ENCODE measurements around the gene RCC2.
"Not testable (repeated sequence)": the region's sequence is repeated elsewhere in the genome, so short reads cannot be mapped to it uniquely, and the experiment has no call there.

The RCC2 gene

DNA sequence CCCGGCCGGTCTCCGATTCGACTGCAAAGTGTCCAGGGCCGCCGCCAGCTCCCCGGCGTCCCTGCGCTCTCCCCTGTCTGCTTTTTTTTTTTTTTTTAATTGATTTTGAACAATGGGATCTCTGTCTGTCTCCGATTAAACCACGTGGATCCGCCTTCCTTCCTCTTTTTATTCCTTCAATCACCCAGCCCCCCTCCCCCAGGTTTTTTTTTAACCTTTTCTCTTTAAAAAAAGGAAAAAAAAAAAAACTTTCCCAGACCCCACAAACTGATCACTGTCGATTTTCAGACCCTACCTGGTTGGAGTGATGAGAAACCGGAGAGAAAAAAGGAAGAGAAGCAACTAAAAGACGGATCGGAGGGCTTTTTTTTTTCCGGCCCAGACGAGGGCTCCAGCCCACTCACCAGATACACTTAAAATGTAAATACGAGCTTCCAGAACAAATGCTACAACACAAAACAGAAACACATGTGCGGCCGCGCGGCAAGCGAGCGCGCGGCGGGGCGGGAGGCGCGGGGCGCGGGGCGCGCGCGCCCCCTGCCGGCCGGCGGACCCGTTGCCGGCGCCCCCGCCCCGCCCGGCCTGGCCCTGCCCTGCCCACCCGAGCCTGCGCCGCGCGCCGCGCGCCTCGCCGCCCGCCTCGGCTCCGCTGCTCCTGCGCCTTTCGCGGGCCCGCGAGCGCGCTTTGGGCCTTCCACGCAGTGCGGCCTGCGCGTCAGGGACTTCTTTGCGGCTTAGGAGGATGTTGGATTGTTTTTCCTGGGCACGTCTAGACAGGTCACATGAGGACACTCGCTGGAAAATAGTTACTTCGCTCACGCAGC, at the start of gene RCC2:
RCC2 (minus strand) TSS at position 428 of the 824 bp plus-strand sequence. CDS start 1,163 bp downstream, outside the sequence.
- DNase-seq (ENCODE audit: low spot score): peak; percentile 95

DNA sequence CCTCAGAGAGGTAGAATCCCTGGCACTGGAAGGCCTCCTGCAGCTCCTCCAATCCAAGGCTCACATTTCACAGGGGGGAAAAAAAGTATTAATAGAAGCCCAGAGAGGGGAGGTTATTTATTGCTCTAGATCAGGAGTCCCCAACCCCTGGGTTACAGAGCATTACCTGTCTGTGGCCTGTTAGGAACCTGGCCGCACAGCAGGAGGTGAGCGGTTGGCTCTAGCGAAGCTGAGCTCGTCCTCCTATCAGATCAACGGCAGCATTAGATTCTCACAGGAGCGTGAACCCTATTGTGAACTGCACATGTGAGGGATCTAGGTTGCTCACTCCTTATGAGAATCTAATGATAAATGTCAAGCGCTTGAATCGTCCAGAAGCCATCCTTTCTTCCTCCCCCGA, 46.8 kb upstream of the RCC2 start:
- DNase-seq (ENCODE audit: low spot score): no peak

DNA sequence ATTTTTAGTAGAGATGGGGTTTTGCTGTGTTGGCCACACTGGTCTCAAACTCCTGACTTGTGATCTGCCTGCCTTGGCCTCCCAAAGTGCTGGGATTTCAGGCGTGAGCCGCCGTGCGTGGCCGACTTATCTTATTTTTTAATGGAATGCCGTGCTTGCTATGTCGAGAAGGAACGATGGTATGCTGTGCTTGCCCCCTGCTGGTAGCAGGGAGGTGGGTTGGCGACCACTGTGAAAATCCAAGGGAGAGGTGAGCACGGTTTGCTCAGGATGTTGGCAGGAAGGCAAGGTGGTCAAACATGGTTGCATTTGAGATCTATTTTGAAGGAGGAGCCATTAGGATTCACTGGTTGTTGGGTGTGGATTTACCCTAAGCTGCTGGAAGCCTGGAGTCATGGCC, 45.8 kb upstream of the RCC2 start:
- DNase-seq (ENCODE audit: low spot score): no peak

DNA sequence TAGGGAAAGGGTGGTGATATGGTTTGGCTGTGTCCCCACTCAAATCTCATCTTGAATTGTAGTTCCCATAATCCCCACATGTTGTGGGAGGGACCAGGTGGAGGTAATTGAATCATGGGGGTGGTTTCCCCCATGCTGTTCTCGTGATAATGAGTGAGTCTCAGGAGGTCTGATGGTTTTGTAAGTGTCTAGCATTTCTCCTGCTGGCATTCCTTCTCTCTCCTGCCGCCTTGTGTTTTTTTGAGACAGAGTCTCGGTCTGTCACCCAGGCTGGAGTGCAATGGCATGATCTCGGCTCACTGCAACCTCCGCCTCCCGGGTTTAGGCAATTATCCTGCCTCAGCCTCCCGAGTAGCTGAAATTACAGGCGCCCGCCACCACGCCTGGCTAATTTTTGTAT, 42.5 kb upstream of the RCC2 start:
- not testable (repeated sequence) for DNase-seq (ENCODE audit: low spot score)

DNA sequence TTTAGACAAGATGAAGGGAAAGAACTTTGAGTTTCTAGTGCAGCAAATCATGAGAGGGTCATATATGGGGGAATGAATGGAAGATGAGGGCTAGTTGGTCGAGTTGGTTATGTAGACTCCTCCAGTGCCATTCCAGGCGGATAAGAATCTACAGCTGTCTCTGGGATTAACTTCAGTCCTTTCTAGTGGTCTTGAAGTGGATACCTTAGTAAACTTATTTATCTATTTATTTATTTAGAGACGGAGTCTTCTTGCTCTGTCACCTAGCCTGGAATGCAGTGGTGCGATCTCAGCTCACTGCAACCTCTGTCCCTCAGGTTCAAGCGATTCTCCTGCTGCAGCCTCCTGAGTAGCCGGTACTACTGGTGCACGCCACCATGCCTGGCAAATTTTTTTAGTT, 41.4 kb upstream of the RCC2 start:
- no peak for DNase-seq (ENCODE audit: low spot score)

DNA sequence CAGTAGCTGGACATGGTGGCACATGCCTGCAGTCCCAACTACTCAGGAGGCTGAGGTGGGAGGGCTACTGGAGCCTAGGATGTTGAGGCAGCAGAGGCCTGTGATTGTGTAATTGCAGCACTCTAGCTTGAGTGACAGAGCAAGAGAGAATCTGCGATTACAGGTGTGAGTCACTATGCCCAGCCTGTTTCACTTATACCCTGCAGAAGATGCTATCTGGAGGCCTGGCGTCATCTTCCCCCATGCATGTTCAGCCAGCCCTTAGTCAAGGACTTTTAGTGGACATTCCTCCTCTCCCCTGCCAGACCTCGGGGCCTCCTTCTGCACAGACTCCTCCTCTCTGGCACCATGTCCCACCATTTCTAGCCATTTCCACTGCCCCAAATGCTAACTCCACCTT, 36.3 kb upstream of the RCC2 start:
- peak; percentile 77 for DNase-seq (ENCODE audit: low spot score)

DNA sequence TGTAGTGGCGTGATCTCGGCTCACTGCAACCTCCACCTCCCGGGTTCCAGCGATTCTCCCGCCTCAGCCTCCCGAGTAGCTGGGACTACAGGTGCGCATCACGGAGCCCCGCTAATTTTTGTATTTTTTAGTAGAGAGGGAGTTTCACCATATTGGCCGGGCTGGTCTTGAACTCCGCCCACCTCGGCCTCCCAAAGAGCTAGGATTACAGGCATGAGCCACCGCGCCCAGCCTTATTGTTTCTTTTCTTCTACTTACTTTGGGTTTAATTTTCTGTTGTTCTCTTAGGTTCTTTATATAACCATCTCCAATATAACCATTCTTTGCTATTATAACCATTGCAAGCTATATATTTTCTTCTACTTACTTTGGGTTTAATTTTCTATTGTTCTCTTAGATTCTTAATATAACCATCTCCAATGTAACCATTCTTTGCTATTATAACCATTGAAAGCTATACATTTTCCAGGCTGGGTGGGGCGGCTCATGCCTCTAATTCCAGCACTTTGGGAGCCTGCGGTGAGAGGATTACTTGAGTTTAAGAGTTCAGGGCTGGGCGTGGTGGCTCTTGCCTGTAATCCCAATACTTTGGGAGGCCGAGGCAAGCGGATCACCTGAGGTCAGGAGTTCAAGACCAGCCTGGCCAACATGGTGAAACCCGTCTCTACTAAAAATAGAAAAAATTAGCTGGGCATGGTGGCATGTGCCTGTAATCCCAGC, 35.5 kb upstream of the RCC2 start:
- DNase-seq (ENCODE audit: low spot score): not testable (repeated sequence)

DNA sequence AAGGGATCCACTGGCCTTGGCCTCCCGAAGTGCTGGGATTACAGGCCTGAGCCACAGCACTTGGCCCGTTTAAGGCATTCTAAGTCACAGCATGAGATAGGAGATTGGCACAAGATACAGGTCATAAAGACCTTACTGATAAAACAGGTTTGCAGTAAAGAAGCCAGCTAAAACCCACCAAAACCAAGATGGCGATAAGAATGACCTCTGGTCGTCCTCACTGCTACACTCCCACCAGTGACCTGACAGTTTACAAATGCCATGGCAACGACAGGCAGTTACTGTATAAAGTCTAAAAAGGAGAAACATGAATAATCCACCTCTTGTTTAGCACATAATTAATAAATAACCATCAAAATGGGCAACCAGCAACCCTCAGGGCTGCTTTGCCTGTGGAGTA, 33.3 kb upstream of the RCC2 start:
- no peak for DNase-seq (ENCODE audit: low spot score)

DNA sequence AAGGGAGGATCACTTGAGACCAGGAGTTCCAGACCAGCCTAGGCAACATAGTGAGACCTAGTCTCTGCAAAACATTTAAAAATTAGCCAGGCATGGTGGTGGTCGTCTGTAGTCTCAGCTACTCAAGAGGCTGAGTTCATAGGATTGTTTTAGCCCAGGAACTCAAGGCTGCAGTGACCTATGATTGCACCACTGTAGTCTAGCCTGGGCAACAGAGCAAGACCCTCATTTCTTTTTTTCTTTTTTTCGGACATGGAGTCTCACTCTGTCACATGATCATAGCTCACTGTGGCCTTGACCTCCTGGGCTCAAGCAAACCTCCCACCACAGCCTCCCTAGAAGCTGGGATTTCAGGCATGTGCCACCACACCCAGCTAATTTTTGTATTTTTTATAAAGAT, 31.9 kb upstream of the RCC2 start:
- DNase-seq (ENCODE audit: low spot score): no peak

DNA sequence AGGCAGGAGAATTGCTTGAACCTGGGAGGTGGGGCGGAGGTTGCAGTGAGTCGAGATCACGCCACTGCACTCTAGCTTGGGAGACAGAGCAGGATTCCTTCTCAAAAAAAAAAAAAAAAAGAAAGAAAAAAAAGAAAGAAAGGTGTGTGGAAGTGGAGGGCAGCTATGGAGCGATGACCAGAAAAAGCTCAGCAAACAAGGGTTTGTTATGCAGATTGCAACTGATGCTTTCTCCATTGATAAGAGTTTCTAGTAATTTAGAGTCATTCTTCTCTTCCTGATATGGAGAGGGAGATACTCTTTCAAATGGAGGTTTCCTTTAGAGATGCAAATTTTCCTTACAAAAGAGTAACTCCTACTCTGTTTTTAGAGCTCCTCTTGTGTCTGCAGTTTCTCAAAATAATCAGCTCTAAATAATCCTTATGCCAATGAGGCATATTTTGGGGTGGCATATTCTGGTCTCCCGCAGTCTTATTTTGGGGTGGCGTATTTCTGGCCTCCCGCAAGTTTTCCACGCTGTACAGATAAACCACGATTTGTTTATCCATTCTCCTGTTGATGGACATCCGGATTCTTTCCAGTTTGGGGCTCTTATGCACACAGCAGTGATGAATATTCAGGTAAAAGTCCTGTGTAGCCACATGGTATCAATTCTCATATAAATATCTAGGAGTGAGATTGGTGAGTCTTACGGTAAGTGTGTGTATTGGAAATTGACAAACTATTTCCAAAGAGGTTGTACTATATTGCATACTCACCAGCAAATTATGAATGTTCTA, 30.7 kb upstream of the RCC2 start:
- no peak for DNase-seq (ENCODE audit: low spot score)

DNA sequence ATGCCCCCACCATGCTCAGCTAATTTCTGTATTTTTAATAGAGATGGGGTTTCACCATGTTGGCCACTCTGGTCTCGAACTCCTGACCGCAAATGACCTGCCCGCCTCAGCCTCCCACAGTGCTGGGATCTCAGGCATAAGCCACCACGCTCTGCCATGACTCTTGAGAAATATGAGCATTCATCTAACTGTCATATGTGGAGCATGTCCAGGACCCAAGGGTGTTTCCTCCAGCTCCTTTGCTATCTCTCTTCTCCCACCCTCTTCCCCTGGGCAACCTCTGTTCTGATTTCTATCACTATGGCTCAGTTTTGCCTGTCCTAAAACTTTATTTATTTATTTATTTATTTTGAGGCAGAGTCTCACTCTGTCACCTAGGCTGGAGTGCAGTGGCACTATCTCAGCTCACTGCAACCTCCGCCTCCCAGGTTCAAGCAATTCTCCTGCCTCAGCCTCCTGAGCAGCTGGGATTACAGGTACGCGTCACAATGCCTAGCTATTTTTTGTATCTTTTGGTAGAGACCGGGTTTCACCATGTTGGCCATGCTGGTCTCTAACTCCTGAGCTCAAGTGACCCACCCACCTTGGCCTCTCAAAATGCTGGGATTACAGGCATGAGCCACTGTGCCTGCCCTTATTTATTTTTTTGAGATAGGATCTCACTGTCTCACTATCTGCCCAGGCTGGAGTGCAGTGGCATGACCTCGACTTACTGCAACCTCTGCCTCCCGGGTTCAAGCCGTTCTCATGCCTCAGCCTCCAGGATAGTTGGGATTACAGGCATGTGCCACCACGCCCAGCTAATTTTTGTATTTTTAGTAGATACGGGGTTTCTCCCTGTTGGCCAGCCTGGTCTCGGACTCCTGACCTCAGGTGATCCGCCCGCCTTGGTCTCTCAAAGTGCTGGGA, 29.1 kb upstream of the RCC2 start:
- DNase-seq (ENCODE audit: low spot score): not testable (repeated sequence)

DNA sequence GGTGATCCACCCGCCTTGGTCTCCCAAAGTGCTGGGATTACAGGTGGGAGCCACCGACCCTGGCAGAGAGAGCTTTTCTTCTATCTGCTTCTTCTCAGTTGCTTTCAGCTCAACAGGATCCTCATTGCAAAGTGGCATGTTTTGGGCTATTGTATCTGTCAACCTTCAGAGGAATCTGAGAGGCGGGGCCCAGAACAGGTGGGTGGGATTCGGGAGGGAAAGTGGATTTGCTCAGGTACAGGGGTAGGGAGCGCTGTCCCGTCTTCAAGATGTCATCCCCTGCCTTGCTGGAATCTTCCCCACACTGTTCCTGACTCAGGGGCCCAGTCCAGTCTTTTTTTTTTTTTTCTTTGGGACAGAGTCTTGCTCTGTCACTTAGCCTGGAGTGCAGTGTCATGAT, 26.9 kb upstream of the RCC2 start:
- DNase-seq (ENCODE audit: low spot score): no peak

DNA sequence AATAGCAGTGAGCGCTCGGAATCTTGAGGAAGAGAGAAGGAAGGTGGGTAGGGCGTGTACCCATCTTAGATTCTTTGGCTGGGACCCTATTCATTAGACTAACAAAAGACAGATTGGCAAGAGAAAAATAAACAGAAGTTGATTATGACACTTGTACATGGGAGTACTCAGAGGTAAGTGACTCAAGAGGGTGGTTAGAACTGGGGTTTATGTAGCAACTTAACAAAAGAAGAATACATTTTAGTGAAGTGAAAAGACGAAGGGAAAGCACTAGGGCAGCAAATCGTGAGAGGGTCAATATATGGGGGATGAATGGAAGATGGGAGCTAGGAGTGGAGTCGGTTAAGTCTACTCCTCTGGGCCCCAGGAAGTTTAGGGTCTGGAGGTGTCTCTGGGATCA, 25.8 kb upstream of the RCC2 start:
- no peak for DNase-seq (ENCODE audit: low spot score)

DNA sequence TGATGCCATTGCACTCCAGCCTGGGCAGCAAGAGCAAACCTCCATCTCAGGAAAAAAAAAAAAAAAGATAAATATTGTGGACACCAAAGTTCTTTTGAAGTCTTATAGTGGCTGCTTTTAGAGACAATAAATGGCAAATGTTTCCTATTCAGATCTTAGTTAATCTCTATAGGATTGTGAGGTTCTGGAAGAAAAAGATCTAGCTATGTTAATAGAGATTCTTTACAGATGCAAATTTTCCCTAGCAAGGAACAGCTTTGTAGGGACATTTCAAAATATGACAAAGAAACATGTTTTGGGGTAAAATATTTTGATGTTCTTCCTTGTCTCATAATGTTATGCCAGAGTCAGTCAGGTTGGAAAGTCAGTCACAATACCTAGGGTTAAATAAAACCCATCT, 24.5 kb upstream of the RCC2 start:
- no peak for DNase-seq (ENCODE audit: low spot score)

DNA sequence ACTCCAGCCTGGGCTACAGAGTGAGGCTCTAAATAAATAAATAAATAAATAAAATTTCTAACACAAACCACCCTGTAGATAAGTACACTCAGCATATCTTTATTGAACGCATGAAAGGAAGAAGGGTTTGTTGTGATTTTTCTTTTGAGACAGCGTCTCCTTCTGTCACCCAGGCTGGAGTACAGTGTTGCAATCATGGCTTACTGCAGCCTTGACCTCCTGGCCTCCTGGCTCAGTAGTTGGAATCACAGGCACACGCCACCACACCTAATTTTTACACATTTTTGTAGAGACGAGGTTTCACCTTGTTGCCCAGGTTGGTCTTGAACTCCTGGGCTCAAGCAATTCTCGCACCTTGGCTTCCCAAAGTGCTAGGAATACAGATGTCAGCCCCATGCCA, 23.2 kb upstream of the RCC2 start:
- no peak for DNase-seq (ENCODE audit: low spot score)

DNA sequence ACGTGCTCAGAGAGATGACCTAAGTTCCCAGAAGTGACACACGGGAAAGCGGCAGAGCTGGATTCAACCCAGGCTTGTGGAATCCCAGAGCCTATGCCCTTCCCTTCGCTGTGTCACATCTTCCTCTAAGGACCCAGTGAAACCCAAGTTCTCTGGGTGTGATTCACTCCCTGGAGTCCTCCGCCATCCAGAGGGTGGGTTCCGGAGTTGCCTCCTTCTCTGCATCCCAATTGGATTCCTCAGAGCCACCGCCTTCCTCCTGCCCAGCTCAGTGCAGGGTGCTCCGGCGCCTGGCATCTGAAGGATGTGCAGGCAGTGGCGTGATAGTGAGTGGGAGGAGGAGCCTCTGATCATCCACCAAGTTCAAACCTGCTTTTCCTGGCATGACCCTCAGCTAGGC, 20.7 kb upstream of the RCC2 start:
- DNase-seq (ENCODE audit: low spot score): no peak

DNA sequence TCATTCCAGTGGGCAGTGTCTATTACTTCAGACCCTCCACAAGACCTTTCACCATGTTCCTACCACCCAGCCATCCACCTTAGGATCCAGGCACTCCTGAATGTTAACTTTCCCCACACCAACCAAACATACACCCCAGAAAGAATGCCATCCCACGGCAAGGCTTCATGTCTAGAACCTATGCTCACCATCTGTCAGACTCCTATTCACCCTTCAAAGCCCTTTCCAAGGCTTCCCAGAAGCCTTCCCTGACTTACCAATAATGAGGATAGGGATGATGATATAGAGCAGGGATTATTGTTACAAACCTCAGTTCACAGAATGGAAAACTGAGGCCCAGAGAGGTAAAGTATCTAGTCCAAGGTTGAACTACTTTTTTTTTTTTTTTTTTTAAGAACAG, 19.3 kb upstream of the RCC2 start:
- no peak for DNase-seq (ENCODE audit: low spot score)

DNA sequence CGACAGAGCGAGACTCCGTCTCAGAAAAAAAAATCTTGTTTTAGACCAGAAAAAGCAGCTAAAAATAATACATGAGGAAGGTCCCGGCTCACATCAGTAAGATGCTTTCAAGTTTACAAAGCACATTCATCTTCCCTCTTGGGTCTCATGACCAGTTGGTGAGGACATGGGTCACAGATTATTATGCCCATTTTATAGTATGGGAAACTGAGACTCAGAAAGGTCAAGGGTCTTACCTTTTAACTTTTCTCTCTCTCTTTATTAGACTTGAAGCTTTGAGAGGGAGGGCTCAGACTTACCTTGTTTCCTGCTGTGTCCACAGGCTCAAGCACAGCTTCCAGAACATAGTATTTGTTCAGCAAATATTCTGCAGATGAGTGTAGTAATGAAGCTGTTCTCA, 13.2 kb upstream of the RCC2 start:
- no peak for DNase-seq (ENCODE audit: low spot score)

DNA sequence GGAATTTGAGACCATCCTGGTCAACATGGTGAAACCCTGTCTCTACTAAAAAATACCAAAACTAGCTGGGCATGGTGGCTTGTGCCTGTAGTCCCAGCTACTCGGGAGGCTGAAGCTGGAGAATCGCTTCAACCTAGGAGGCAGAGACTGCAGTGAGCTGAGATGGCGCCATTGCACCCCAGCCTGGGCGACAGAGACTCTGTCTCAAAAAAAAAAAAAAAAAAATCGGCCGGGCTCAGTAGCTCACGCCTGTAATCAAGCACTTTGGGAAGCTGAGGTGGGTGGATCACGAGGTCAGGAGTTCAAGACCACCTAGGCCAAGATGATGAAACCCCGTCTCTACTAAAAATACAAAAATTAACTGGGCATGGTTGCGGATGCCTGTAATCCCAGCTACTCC, 12.7 kb upstream of the RCC2 start:
- DNase-seq (ENCODE audit: low spot score): not testable (repeated sequence)

DNA sequence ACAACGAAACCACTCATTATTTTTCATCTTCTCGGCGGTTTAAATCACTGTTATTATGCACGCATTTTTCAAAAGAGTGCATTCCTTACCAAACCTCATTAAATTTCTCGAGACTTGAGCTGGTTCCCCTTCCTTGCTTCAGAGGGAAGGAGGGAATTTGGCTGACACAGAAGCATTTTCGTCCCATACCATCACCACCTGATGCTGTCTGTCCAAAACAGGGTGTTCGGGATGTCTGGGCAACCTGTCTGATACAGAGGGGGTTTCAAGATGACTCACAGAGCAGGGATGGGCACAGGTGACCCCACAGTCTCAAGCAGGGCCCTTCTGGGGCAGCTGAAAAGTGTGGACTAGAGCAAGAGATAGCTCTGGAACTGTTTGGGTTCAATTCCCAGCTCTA, 12.3 kb upstream of the RCC2 start:
- no peak for DNase-seq (ENCODE audit: low spot score)

DNA sequence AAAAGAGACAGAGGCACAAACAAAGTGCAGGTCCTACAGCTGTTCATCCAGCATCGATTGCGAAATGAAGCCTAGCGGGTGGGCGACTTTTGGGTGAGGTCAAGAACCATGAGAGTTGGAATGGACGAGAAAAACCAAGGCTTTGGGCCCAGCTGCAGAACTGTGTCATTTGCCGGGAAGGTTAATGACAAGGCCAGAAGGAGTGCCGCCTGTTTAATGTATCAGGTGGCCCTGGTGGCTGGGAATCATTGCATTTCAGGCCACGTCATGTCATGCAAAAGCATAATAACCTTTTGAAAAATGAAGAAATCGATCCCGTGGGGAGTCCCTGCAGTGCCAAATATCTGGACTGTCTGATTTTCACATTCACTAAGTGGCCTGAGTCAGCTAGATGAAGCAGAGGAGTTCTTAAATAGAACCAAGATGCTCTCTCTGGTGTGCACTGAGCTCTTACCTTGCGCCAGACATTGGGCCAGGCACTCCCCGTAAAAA, 8.1 kb upstream of the RCC2 start:
- DNase-seq (ENCODE audit: low spot score): no peak

DNA sequence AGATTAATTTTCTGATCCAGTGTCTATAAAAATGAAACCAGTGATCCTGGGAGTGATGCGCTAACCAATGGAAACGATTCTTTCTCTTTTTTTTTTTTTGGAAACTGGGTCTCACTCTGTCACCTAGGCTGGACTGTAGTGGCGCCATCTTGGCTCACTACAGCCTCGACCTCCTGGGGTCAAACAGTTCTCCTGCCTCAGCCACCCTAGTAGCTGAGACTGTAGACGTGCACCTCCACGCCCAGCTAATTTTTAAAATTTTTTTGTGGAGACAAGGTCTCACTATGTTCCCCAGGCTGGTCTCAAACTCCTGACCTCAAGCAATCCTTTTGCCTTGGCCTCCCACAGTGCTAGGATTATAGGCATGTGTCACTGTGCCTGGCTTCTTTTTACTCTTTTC, 3.4 kb upstream of the RCC2 start:
- no peak for DNase-seq (ENCODE audit: low spot score)

Data from AG20443 (cell line).